HG03378 (cell line): ENCODE data around the gene PSMA7.

Experiments
- ATAC-seq: cut with Tn5 transposase; IDR thresholded peaks from one replicate; pipeline ENCODE4 v1.9.1; 2021; ENCODE audit warnings: mild to moderate bottlenecking, moderate library complexity; ENCODE audit not compliant: unreplicated experiment

The PSMA7 gene

GRCh38 chr20:62172666-62173065 lies 29.5 kb upstream of the PSMA7 start:
- ATAC-seq, result no peak

GRCh38 chr20:62171245-62171644 lies 28.1 kb upstream of the PSMA7 start:
- ATAC-seq, result no peak

- ATAC-seq, result no peak
Observed at GRCh38 chr20:62170536-62170935, 27.3 kb upstream of the PSMA7 start.

GRCh38 chr20:62168890-62169435 lies 25.8 kb upstream of the PSMA7 start:
- no peak for ATAC-seq

- no peak for ATAC-seq
Observed at GRCh38 chr20:62168061-62168460, 24.9 kb upstream of the PSMA7 start.

GRCh38 chr20:62167474-62167873 lies 24.3 kb upstream of the PSMA7 start:
- no peak for ATAC-seq

GRCh38 chr20:62165762-62166399 lies 22.7 kb upstream of the PSMA7 start:
- no peak for ATAC-seq

- no peak for ATAC-seq
Observed at GRCh38 chr20:62164879-62165761, 21.9 kb upstream of the PSMA7 start.

- no peak for ATAC-seq
Observed at GRCh38 chr20:62163986-62164762, 21.0 kb upstream of the PSMA7 start.

- no peak for ATAC-seq
Observed at GRCh38 chr20:62163485-62163865, 20.3 kb upstream of the PSMA7 start.

- ATAC-seq, result no peak
Observed at GRCh38 chr20:62162765-62163484, 19.7 kb upstream of the PSMA7 start.

GRCh38 chr20:62161347-62161746 lies 18.2 kb upstream of the PSMA7 start:
- no peak for ATAC-seq

- no peak for ATAC-seq
Observed at GRCh38 chr20:62160876-62161275, 17.7 kb upstream of the PSMA7 start.

GRCh38 chr20:62160253-62160652 lies 17.1 kb upstream of the PSMA7 start:
- ATAC-seq, result no peak

GRCh38 chr20:62159839-62160238 lies 16.6 kb upstream of the PSMA7 start:
- ATAC-seq, result no peak

- ATAC-seq, result no peak
Observed at GRCh38 chr20:62159052-62159451, 15.9 kb upstream of the PSMA7 start.

- no peak for ATAC-seq
Observed at GRCh38 chr20:62158541-62158940, 15.3 kb upstream of the PSMA7 start.

- no peak for ATAC-seq
Observed at GRCh38 chr20:62158088-62158400, 14.8 kb upstream of the PSMA7 start.

- no peak for ATAC-seq
Observed at GRCh38 chr20:62157387-62158087, 14.3 kb upstream of the PSMA7 start.
